GM12878 (cell line): ENCODE measurements around the gene RUNX3. TPM values are rescaled to one million over a fixed set of nuclear protein-coding genes. Genes with fewer than 3 reads are reported as not detected.

Source experiments
- EED ChIP-seq: sonication (generic); IDR thresholded peaks from 2 replicates; pipeline ENCODE4 v1.6.1; 2016; ENCODE audit warnings: antibody characterized with exemption, low read depth
- ESRRA ChIP-seq: IDR thresholded peaks from 2 replicates; pipeline ENCODE4 v1.6.1; 2012; ENCODE audit warnings: mild to moderate bottlenecking, low read length, improper control_type of control experiment
- EZH2 ChIP-seq: IDR thresholded peaks from 2 replicates; pipeline ENCODE4 v1.6.1; 2012; ENCODE audit warnings: low read depth, mild to moderate bottlenecking, control low read depth, inconsistent platforms, low read length, borderline replicate concordance; ENCODE audit not compliant: control insufficient read depth
- IRF4 ChIP-seq: IDR thresholded peaks from 2 replicates; pipeline ENCODE4 v1.6.1; 2011; ENCODE audit warnings: low read depth, low read length
- KDM1A ChIP-seq: fragments of 200-600 bp; sonication (generic); IDR thresholded peaks from 2 replicates; pipeline ENCODE4 v1.6.1; 2016; ENCODE audit warnings: borderline replicate concordance
- NBN ChIP-seq: fragments of 450-650 bp; IDR thresholded peaks from 2 replicates; pipeline ENCODE4 v1.6.1; 2016
- POLR2AphosphoS2 ChIP-seq: IDR thresholded peaks from 2 replicates; pipeline ENCODE4 v1.6.1; 2011; ENCODE audit warnings: low read depth, mild to moderate bottlenecking, low read length, improper control_type of control experiment, moderate library complexity
- RAD21 ChIP-seq: IDR thresholded peaks from 2 replicates; pipeline ENCODE4 v1.6.1; 2011; ENCODE audit warnings: mild to moderate bottlenecking, low read depth, low read length, moderate library complexity; ENCODE audit not compliant: insufficient read depth
- RCOR1 ChIP-seq: conservative IDR thresholded peaks from 2 replicates; pipeline ENCODE4 v1.6.1; 2012; ENCODE audit warnings: low read depth, low read length, improper control_type of control experiment
- SIN3A ChIP-seq: IDR thresholded peaks from 2 replicates; pipeline ENCODE4 v1.6.1; 2012; ENCODE audit warnings: low read depth, low read length, improper control_type of control experiment
- SMARCA5 ChIP-seq: fragments of 450-650 bp; IDR thresholded peaks from 2 replicates; pipeline ENCODE4 v1.6.1; 2017; ENCODE audit warnings: mild to moderate bottlenecking
- SREBF2 ChIP-seq: IDR thresholded peaks from 2 replicates; pipeline ENCODE4 v1.6.1; 2012; ENCODE audit warnings: mild to moderate bottlenecking, low read length
- SRF ChIP-seq, 2 experiments: IDR thresholded peaks; 2 replicates each; pipeline ENCODE4 v1.6.1; 2011; ENCODE audit warnings: low read depth in 2 of 2, low read length in 2 of 2, mild to moderate bottlenecking in 1 of 2, moderate library complexity in 1 of 2
- STAT3 ChIP-seq: IDR thresholded peaks from 2 replicates; pipeline ENCODE4 v1.6.1; 2011; ENCODE audit warnings: low read depth, low read length, improper control_type of control experiment
- TCF3 ChIP-seq: IDR thresholded peaks from 2 replicates; pipeline ENCODE4 v1.6.1; 2012; ENCODE audit warnings: low read depth, mild to moderate bottlenecking, low read length, borderline replicate concordance; ENCODE audit not compliant: insufficient read depth
- YBX1 ChIP-seq: fragments of 450-650 bp; IDR thresholded peaks from 2 replicates; pipeline ENCODE4 v1.6.1; 2016; ENCODE audit warnings: antibody characterized with exemption
- ZNF274 ChIP-seq: IDR thresholded peaks from one replicate; pipeline ENCODE4 v1.8.0; 2011; ENCODE audit not compliant: insufficient read length, insufficient read depth
- polyA plus RNA-seq, 11 experiments: library from polyadenylated mRNA; depleted of rRNA in 4 of 11; unstranded in 6 of 11; stranded (reverse) in 5 of 11; fragments of >200 nt; fragmentation: Nextera tagmentation in 4 of 11; fragmentation: Illumina TruSeq in 1 of 11; extraction: Ambion mirVana in 4 of 11; extraction: Trizol in 1 of 11; gene quantifications; 1 replicate in 1 of 11; 2 replicates in 10 of 11; pipeline versions ENCODE4 v1.2.1 to v1.2.3, GENCODE V29; 2011 to 2016; ENCODE audit warnings: inconsistent platforms in 2 of 11, missing spikeins in 2 of 11, low read depth in 1 of 11
- total RNA-seq, 4 experiments: library from RNA; depleted of rRNA in 3 of 4; stranded (reverse); fragments of >200 nt in 3 of 4; fragmentation: Illumina TruSeq in 1 of 4; extraction: Trizol in 1 of 4; gene quantifications; 2 replicates each; pipeline versions ENCODE4 v1.2.1 to v1.2.3, GENCODE V29; 2013 to 2021
- TF ChIP-seq, protein P1 (sequence below): fragments of 450-650 bp; formaldehyde crosslinking; IDR thresholded peaks from 2 replicates; pipeline ENCODE4 v1.4.0; 2020; ENCODE audit warnings: mild to moderate bottlenecking, moderate library complexity
- TF ChIP-seq, protein P2 (sequence below): fragments of 450-650 bp; IDR thresholded peaks from 2 replicates; pipeline ENCODE4 v1.6.1; 2017; ENCODE audit warnings: low read depth, mild to moderate bottlenecking, moderate library complexity
- TF ChIP-seq, protein P3 (sequence below): IDR thresholded peaks from 2 replicates; pipeline ENCODE4 v1.6.1; 2011; ENCODE audit warnings: borderline replicate concordance, low read depth, mild to moderate bottlenecking, moderate library complexity, mixed read lengths, low read length; ENCODE audit not compliant: insufficient read depth; ENCODE audit errors: extremely low read length
- TF ChIP-seq, protein P4 (sequence below): fragments of 450-650 bp; IDR thresholded peaks from 2 replicates; pipeline ENCODE4 v1.6.1; 2016; ENCODE audit warnings: mild to moderate bottlenecking

RUNX3 gene
- total and polyA plus RNA-seq, 10 of the 15 experiments (the other 5 are each of a cell fraction or from before 2014, with no cell fraction given), result 19.0 to 151 (median 31.4) TPM

DNA sequence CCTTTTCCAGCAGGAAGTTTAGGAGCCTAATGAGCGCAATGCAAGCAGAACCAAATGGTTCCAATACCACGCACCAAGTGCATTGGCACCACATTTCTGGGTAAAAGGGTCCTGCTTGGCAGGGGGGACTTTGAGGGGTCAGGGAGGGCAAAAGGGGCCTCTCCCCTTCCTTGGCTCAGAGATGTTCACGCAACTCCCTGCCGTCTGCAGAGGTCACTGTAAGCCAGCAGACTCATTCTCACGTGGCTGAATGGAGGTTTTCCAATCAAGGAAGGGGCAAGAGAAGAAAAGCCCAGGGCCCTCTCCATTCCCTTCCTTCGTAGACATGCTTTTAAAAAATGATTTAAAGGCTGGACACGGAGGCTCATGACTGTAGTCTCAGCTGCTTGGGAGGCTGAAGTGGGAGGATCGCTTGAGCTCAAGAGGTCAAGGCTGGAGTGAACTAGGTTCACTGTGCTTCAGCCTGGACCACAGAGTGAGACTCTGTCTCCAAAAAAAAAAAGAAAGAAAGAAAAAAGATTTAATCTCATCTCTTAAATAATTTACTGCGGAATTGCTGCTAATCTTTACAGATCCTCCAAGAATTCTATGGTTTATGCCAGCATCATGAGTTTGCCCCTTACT is 80.3 kb downstream of the RUNX3 start (continued):
- TF ChIP-seq, protein P1, sequence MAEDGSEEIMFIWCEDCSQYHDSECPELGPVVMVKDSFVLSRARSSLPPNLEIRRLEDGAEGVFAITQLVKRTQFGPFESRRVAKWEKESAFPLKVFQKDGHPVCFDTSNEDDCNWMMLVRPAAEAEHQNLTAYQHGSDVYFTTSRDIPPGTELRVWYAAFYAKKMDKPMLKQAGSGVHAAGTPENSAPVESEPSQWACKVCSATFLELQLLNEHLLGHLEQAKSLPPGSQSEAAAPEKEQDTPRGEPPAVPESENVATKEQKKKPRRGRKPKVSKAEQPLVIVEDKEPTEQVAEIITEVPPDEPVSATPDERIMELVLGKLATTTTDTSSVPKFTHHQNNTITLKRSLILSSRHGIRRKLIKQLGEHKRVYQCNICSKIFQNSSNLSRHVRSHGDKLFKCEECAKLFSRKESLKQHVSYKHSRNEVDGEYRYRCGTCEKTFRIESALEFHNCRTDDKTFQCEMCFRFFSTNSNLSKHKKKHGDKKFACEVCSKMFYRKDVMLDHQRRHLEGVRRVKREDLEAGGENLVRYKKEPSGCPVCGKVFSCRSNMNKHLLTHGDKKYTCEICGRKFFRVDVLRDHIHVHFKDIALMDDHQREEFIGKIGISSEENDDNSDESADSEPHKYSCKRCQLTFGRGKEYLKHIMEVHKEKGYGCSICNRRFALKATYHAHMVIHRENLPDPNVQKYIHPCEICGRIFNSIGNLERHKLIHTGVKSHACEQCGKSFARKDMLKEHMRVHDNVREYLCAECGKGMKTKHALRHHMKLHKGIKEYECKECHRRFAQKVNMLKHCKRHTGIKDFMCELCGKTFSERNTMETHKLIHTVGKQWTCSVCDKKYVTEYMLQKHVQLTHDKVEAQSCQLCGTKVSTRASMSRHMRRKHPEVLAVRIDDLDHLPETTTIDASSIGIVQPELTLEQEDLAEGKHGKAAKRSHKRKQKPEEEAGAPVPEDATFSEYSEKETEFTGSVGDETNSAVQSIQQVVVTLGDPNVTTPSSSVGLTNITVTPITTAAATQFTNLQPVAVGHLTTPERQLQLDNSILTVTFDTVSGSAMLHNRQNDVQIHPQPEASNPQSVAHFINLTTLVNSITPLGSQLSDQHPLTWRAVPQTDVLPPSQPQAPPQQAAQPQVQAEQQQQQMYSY (CRISPR knock-in tag), result no peak
- TF ChIP-seq SMARCA5 (no peak), SRF (IDR thresholded peaks at IDR 0.05; ENCODE audit: low read depth in 2 of 2, low read length in 2 of 2) (no peak), NBN (no peak), YBX1 (no peak), ESRRA (no peak), ZNF274 (no peak), IRF4 (no peak), STAT3 (no peak), SIN3A (no peak), KDM1A (no peak), RCOR1 (no peak), EZH2 (no peak), EED (no peak), SREBF2 (no peak), POLR2AphosphoS2 (no peak), RAD21 (peak; percentile 91), TCF3 (no peak)
- TF ChIP-seq, protein P2, sequence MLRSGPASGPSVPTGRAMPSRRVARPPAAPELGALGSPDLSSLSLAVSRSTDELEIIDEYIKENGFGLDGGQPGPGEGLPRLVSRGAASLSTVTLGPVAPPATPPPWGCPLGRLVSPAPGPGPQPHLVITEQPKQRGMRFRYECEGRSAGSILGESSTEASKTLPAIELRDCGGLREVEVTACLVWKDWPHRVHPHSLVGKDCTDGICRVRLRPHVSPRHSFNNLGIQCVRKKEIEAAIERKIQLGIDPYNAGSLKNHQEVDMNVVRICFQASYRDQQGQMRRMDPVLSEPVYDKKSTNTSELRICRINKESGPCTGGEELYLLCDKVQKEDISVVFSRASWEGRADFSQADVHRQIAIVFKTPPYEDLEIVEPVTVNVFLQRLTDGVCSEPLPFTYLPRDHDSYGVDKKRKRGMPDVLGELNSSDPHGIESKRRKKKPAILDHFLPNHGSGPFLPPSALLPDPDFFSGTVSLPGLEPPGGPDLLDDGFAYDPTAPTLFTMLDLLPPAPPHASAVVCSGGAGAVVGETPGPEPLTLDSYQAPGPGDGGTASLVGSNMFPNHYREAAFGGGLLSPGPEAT, result no peak
- TF ChIP-seq, protein P3, sequence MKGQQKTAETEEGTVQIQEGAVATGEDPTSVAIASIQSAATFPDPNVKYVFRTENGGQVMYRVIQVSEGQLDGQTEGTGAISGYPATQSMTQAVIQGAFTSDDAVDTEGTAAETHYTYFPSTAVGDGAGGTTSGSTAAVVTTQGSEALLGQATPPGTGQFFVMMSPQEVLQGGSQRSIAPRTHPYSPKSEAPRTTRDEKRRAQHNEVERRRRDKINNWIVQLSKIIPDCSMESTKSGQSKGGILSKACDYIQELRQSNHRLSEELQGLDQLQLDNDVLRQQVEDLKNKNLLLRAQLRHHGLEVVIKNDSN, result no peak
- TF ChIP-seq, protein P4, sequence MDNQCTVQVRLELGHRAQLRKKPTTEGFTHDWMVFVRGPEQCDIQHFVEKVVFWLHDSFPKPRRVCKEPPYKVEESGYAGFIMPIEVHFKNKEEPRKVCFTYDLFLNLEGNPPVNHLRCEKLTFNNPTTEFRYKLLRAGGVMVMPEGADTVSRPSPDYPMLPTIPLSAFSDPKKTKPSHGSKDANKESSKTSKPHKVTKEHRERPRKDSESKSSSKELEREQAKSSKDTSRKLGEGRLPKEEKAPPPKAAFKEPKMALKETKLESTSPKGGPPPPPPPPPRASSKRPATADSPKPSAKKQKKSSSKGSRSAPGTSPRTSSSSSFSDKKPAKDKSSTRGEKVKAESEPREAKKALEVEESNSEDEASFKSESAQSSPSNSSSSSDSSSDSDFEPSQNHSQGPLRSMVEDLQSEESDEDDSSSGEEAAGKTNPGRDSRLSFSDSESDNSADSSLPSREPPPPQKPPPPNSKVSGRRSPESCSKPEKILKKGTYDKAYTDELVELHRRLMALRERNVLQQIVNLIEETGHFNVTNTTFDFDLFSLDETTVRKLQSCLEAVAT, result no peak
